HUES64 (cell line): ENCODE results near the gene ARR3.
"Not testable (repeated sequence)": the region's sequence is repeated elsewhere in the genome, so short reads cannot be mapped to it uniquely, and the experiment has no call there.

Experiments
- H3K27ac ChIP-seq: 2 replicates; pipeline ENCODE4 v1.7.0; 2013; ENCODE audit warnings: low read depth, low read length, inconsistent platforms
- H3K27me3 ChIP-seq: 2 replicates; pipeline ENCODE4 v1.6.1; 2013; ENCODE audit warnings: mild to moderate bottlenecking, low read length; ENCODE audit not compliant: insufficient read depth
- H3K36me3 ChIP-seq: 2 replicates; pipeline ENCODE4 v1.6.1; 2013; ENCODE audit warnings: mild to moderate bottlenecking, low read length; ENCODE audit not compliant: insufficient read depth
- H3K4me1 ChIP-seq: 2 replicates; pipeline ENCODE4 v1.6.1; 2013; ENCODE audit warnings: mild to moderate bottlenecking, low read length, moderate library complexity; ENCODE audit not compliant: insufficient read depth
- H3K4me3 ChIP-seq: 2 replicates; pipeline ENCODE4 v1.5.1; 2013; ENCODE audit warnings: mild to moderate bottlenecking, low read length, moderate library complexity
- H3K9ac ChIP-seq: 2 replicates; pipeline ENCODE4 v1.6.1; 2013; ENCODE audit warnings: mild to moderate bottlenecking, low read depth, low read length
- H3K9me3 ChIP-seq: 2 replicates; pipeline ENCODE4 v1.6.1; 2013; ENCODE audit warnings: low read depth, low read length; ENCODE audit not compliant: insufficient read depth
- WGBS: fragments of 150-250, 120-280 bp; methylation state at CpG from one replicate; pipeline ENCODE4 v1.1.7; 2013; ENCODE audit warnings: missing lambda C conversion rate; 5-methylcytosine and 5-hydroxymethylcytosine counted together

The ARR3 gene

GRCh38 chrX:70281951-70282350, 13.8 kb downstream of the ARR3 start, which contains the start of gene RAB41:
RAB41 (plus strand) TSS chrX:70282172; CDS start chrX:70282218, 46 bp downstream.
- H3K4me3 ChIP-seq: no peak within 1 kb of the TSS
- no peaks in the 10 kb centered on the region for H3K9me3 ChIP-seq
- H3K36me3 ChIP-seq: peaks cover 10% of the 10 kb centered on the region
- 93% methylated on average over 21 of the region's 21 CpGs for WGBS
- H3K27ac ChIP-seq: no peak within 1 kb of the TSS
- no peaks in the 10 kb centered on the region for H3K27me3 ChIP-seq
- H3K9ac ChIP-seq: no peak within 1 kb of the TSS
- no peaks in the 10 kb centered on the region for H3K4me1 ChIP-seq

- Histone ChIP-seq H3K4me1 (peaks cover 7% of the 10 kb centered on the region; the same call in 1 of the 2 replicates), H3K9me3 (no peaks in the 10 kb centered on the region), H3K4me3 (peak overlapping the region; percentile 98), H3K27ac (no peak overlapping the region), H3K27me3 (no peaks in the 10 kb centered on the region), H3K36me3 (peaks cover 49% of the 10 kb centered on the region), H3K9ac (peak overlapping the region; percentile 53)
- whole genome bisulfite sequencing: 33% methylated on average over 9 of the region's 11 CpGs
Observed at GRCh38 chrX:70289168-70289792, 21.1 kb downstream of the ARR3 start.

GRCh38 chrX:70289793-70290770, 21.9 kb downstream of the ARR3 start, which contains the start of the genes KIF4A and PDZD11:
KIF4A (plus strand) TSS chrX:70290104; CDS start chrX:70290459, 355 bp downstream.
PDZD11 (minus strand) TSS chrX:70289927; CDS start chrX:70289341, 586 bp downstream.
- WGBS: under 1% methylated on average over 55 of the region's 62 CpGs
- H3K9me3 ChIP-seq: no peaks in the 10 kb centered on the region
- peaks cover 56% of the 10 kb centered on the region for H3K36me3 ChIP-seq
- peaks cover 7% of the 10 kb centered on the region; the same call in 1 of the 2 replicates for H3K4me1 ChIP-seq
- peak within 1 kb of the TSS; percentile 98 for H3K4me3 ChIP-seq
- H3K9ac ChIP-seq: peak within 1 kb of the TSS; percentile 90
- no peaks in the 10 kb centered on the region for H3K27me3 ChIP-seq
- H3K27ac ChIP-seq: peak within 1 kb of the TSS; percentile 80; the same call in 1 of the 2 replicates

- H3K9me3 ChIP-seq: no peaks in the 10 kb centered on the region
- H3K27ac ChIP-seq: no peak overlapping the region
- H3K36me3 ChIP-seq: peaks cover 54% of the 10 kb centered on the region
- peaks cover 7% of the 10 kb centered on the region; the same call in 1 of the 2 replicates for H3K4me1 ChIP-seq
- H3K4me3 ChIP-seq: no peak overlapping the region
- 0% methylated on average over 1 of the region's 1 CpG for WGBS
- no peaks in the 10 kb centered on the region for H3K27me3 ChIP-seq
- no peak overlapping the region for H3K9ac ChIP-seq
Observed at GRCh38 chrX:70292788-70293187, 24.7 kb downstream of the ARR3 start.

GRCh38 chrX:70293621-70294020, 25.5 kb downstream of the ARR3 start:
- Histone ChIP-seq H3K27me3 (no peaks in the 10 kb centered on the region), H3K36me3 (peaks cover 52% of the 10 kb centered on the region), H3K9me3 (no peaks in the 10 kb centered on the region), H3K27ac (no peak overlapping the region), H3K4me3 (no peak overlapping the region), H3K4me1 (peaks cover 7% of the 10 kb centered on the region; the same call in 1 of the 2 replicates), H3K9ac (no peak overlapping the region)
- 91% methylated on average over 3 of the region's 5 CpGs for WGBS

- Histone ChIP-seq H3K27me3 (no peaks in the 10 kb centered on the region), H3K4me1 (no peaks in the 10 kb centered on the region), H3K4me3 (no peak overlapping the region), H3K9me3 (no peaks in the 10 kb centered on the region), H3K27ac (no peak overlapping the region), H3K9ac (no peak overlapping the region), H3K36me3 (peaks cover 75% of the 10 kb centered on the region)
- WGBS: no CpG with 5 or more reads among the region's 3 CpGs
Observed at GRCh38 chrX:70301716-70302115, 33.6 kb downstream of the ARR3 start.

GRCh38 chrX:70313503-70313902, 45.4 kb downstream of the ARR3 start:
- Histone ChIP-seq H3K4me1 (no peaks in the 10 kb centered on the region), H3K27ac (no peak overlapping the region), H3K9ac (no peak overlapping the region), H3K4me3 (no peak overlapping the region), H3K9me3 (no peaks in the 10 kb centered on the region), H3K36me3 (peaks cover 28% of the 10 kb centered on the region), H3K27me3 (no peaks in the 10 kb centered on the region)
- WGBS: 95% methylated on average over 1 of the region's 1 CpG

GRCh38 chrX:70322784-70323183, 54.6 kb downstream of the ARR3 start:
- no peaks in the 10 kb centered on the region for H3K27me3 ChIP-seq
- WGBS: 87% methylated on average over 4 of the region's 4 CpGs

GRCh38 chrX:70323628-70324027, 55.5 kb downstream of the ARR3 start:
- not testable (repeated sequence) for H3K27ac ChIP-seq, H3K4me1 ChIP-seq, H3K4me3 ChIP-seq, H3K9me3 ChIP-seq, H3K9ac ChIP-seq, H3K27me3 ChIP-seq, H3K36me3 ChIP-seq
- 97% methylated on average over 6 of the region's 6 CpGs for WGBS

More at GRCh38 chrX:70322784-70323183, 54.6 kb downstream of the ARR3 start:
- Histone ChIP-seq H3K4me1 (no peaks in the 10 kb centered on the region), H3K4me3 (no peak overlapping the region), H3K9me3 (no peaks in the 10 kb centered on the region), H3K36me3 (peaks cover 2% of the 10 kb centered on the region; the same call in 1 of the 2 replicates), H3K9ac (no peak overlapping the region), H3K27ac (no peak overlapping the region)

- Histone ChIP-seq H3K9me3 (no peaks in the 10 kb centered on the region), H3K9ac (no peak overlapping the region), H3K4me3 (no peak overlapping the region), H3K36me3 (peaks cover 6% of the 10 kb centered on the region; the same call in 1 of the 2 replicates), H3K27ac (no peak overlapping the region), H3K4me1 (no peaks in the 10 kb centered on the region), H3K27me3 (no peaks in the 10 kb centered on the region)
- WGBS: 100% methylated on average over 1 of the region's 2 CpGs
Observed at GRCh38 chrX:70324326-70324725, 56.2 kb downstream of the ARR3 start.

- WGBS: no CpG with 5 or more reads among the region's 1 CpG
- no peaks in the 10 kb centered on the region for H3K27me3 ChIP-seq
- no peaks in the 10 kb centered on the region for H3K4me1 ChIP-seq
- H3K27ac ChIP-seq: no peak overlapping the region
- no peak overlapping the region for H3K9ac ChIP-seq
- H3K4me3 ChIP-seq: no peak overlapping the region
- H3K9me3 ChIP-seq: no peaks in the 10 kb centered on the region
- peaks cover 65% of the 10 kb centered on the region for H3K36me3 ChIP-seq
Observed at GRCh38 chrX:70331161-70331560, 63.0 kb downstream of the ARR3 start.
